ENCODE results near the gene WDFY4. TPM values are rescaled to one million over a fixed set of nuclear protein-coding genes. Genes with fewer than 3 reads are reported as not detected.

WDFY4 gene
- polyA plus RNA-seq, 1 of the 3 experiments (the other 2 are of a cell fraction) = not detected

- Histone ChIP-seq H3K4me2 (peak overlapping the region; percentile 99; the same call in 1 of the 2 replicates), H3K9ac (no peak overlapping the region; the same call in 1 of the 2 replicates), H3K9me2 (no peaks in the 10 kb centered on the region), H3K4me1 (ENCODE audit: control insufficient read depth in 1 of 2, insufficient read depth in 2 of 2, low read depth in 1 of 2, low read length in 1 of 2) (peaks cover 5 to 16% of the 10 kb centered on the region in 2 experiments; a peak in 2 of 4 replicates), H3F3A (replicated peaks; ENCODE audit: insufficient read depth) (no peaks in the 10 kb centered on the region), H2AFZ (ENCODE audit: low read depth) (no peak overlapping the region), H3K27me3 (ENCODE audit: insufficient read depth) (no peaks in the 10 kb centered on the region), H3K4me3 (ENCODE audit: low read depth in 2 of 2, low read length in 1 of 2) (no peak overlapping the region; a peak in 1 of 4 replicates), H3K36me3 (replicated peaks in 1 of 2; ENCODE audit: control insufficient read depth in 1 of 2, insufficient read depth in 2 of 2, low read length in 1 of 2) (peaks cover 0 to 10% of the 10 kb centered on the region in 2 experiments), H3K27ac (ENCODE audit: low read depth in 2 of 2, low read length in 1 of 2) (no peak overlapping the region), H4K20me1 (ENCODE audit: insufficient read depth) (no peaks in the 10 kb centered on the region), H3K9me3 (no peaks in the 10 kb centered on the region), H3K79me2 (ENCODE audit: insufficient read depth) (peaks cover 47% of the 10 kb centered on the region; the same call in 1 of the 2 replicates)
- ChIA-PET POLR2A (no interaction called here), CTCF (interaction anchor here (0.8 to 14.1 kb wide), 3 partner anchors 13 to 98 kb away, joined by 3 to 662 read pairs (median 4); no protein-coding TSS in a partner anchor)
- no peak for TF ChIP-seq USF1 (IDR thresholded peaks at IDR 0.05; ENCODE audit: borderline replicate concordance, low read depth)
- no peak for DNase-seq
- 97% methylated on average over 4 of the region's 4 CpGs for WGBS (ENCODE audit: low lambda C conversion rate)
Observed at GRCh38 chr10:48652344-48652743, 32.3 kb upstream of the WDFY4 start.

GRCh38 chr10:48653347-48653746 lies 31.3 kb upstream of the WDFY4 start:
- H3K9me3 ChIP-seq = no peaks in the 10 kb centered on the region
- peaks cover 0 to 7% of the 10 kb centered on the region in 2 experiments for H3K36me3 ChIP-seq (replicated peaks in 1 of 2; ENCODE audit: control insufficient read depth in 1 of 2, insufficient read depth in 2 of 2, low read length in 1 of 2)
- H3K4me3 ChIP-seq (ENCODE audit: low read depth in 2 of 2, low read length in 1 of 2) = peak overlapping the region in 1 of 2 experiments; percentile 22; a peak in 1 of 4 replicates
- no peak overlapping the region for H3K9ac ChIP-seq
- no peak overlapping the region for H3K27ac ChIP-seq (ENCODE audit: low read depth in 2 of 2, low read length in 1 of 2)
- no peak for DNase-seq
- peak overlapping the region; percentile 99; the same call in 1 of the 2 replicates for H3K4me2 ChIP-seq
- ChIA-PET POLR2A (no interaction called here), CTCF (interaction anchor here (1.8 to 14.1 kb wide), 3 partner anchors 46 to 130 kb away, joined by 4 to 662 read pairs (median 60); no protein-coding TSS in a partner anchor)
- no peak overlapping the region for H2AFZ ChIP-seq (ENCODE audit: low read depth)
- H3K9me2 ChIP-seq = no peaks in the 10 kb centered on the region
- TF ChIP-seq PBX3 (IDR thresholded peaks at IDR 0.05) (no peak), TEAD4 (IDR thresholded peaks at IDR 0.05; ENCODE audit: borderline replicate concordance, insufficient read depth) (no peak), FOXJ3 (CRISPR knock-in tag; IDR thresholded peaks at IDR 0.05) (no peak), NFIC (IDR thresholded peaks at IDR 0.05; ENCODE audit: borderline replicate concordance) (no peak), IRF3 (IDR thresholded peaks at IDR 0.05; ENCODE audit: low read depth, low read length) (no peak), CHD2 (IDR thresholded peaks at IDR 0.05; ENCODE audit: low read length, partially characterized antibody) (no peak), USF1 (IDR thresholded peaks at IDR 0.05; ENCODE audit: borderline replicate concordance, low read depth) (no peak), SMC3 (IDR thresholded peaks at IDR 0.05; ENCODE audit: low read depth, low read length) (no peak), EP300 (IDR thresholded peaks at IDR 0.05; ENCODE audit: borderline replicate concordance in 1 of 2, low read depth in 1 of 2, low read length in 1 of 2) (no peak), YY1 (IDR thresholded peaks at IDR 0.05; ENCODE audit: low read depth) (no peak), RXRA (IDR thresholded peaks at IDR 0.05; ENCODE audit: borderline replicate concordance, low read depth) (no peak), RCOR1 (IDR thresholded peaks at IDR 0.05; ENCODE audit: low read length) (no peak), GATA2 (CRISPR knock-in tag; IDR thresholded peaks at IDR 0.05) (no peak), ELF1 (IDR thresholded peaks at IDR 0.05) (no peak), TCF12 (IDR thresholded peaks at IDR 0.05) (no peak), RFX5 (IDR thresholded peaks at IDR 0.05; ENCODE audit: low read length) (no peak), NRF1 (IDR thresholded peaks at IDR 0.05; ENCODE audit: low read depth, low read length) (no peak), EZH2phosphoT487 (IDR thresholded peaks at IDR 0.05; ENCODE audit: borderline replicate concordance, low read depth) (no peak)
- H3K27me3 ChIP-seq (ENCODE audit: insufficient read depth) = no peaks in the 10 kb centered on the region
- no peaks in the 10 kb centered on the region for H3F3A ChIP-seq (replicated peaks; ENCODE audit: insufficient read depth)
- peaks cover 5 to 17% of the 10 kb centered on the region in 2 experiments; a peak in 2 of 4 replicates for H3K4me1 ChIP-seq (ENCODE audit: control insufficient read depth in 1 of 2, insufficient read depth in 2 of 2, low read depth in 1 of 2, low read length in 1 of 2)
- no peaks in the 10 kb centered on the region for H4K20me1 ChIP-seq (ENCODE audit: insufficient read depth)
- WGBS (ENCODE audit: low lambda C conversion rate) = 100% methylated on average over 5 of the region's 5 CpGs
- H3K79me2 ChIP-seq (ENCODE audit: insufficient read depth) = peaks cover 44% of the 10 kb centered on the region; the same call in 1 of the 2 replicates
